ENCODE measurements around the gene ST6GALNAC4. TPM values are rescaled to one million over a fixed set of nuclear protein-coding genes. Genes with fewer than 3 reads are reported as not detected.

ST6GALNAC4 gene
- total RNA-seq, 1 donor from 2014 or later: 40.0 TPM

GRCh38 chr9:127931092-127931881, 14.4 kb upstream of the ST6GALNAC4 start:
- DNase-seq (ENCODE audit: low spot score): no peak

GRCh38 chr9:127930231-127931091, 13.6 kb upstream of the ST6GALNAC4 start, which contains the start of gene PIP5KL1:
Gene PIP5KL1, minus strand, starts transcription at chr9:127930777. Its CDS starts 25 bp downstream, at chr9:127930752.
- peak; percentile 95 for DNase-seq (ENCODE audit: low spot score)

GRCh38 chr9:127929625-127929979, 12.8 kb upstream of the ST6GALNAC4 start:
- DNase-seq (ENCODE audit: low spot score): no peak

GRCh38 chr9:127928676-127929624, 12.1 kb upstream of the ST6GALNAC4 start:
- no peak for DNase-seq (ENCODE audit: low spot score)

- DNase-seq (ENCODE audit: low spot score): no peak
These were observed 11.3 kb upstream of the ST6GALNAC4 start for GRCh38 chr9:127927988-127928675.

GRCh38 chr9:127927201-127927987, 10.6 kb upstream of the ST6GALNAC4 start:
- DNase-seq (ENCODE audit: low spot score): no peak

- DNase-seq (ENCODE audit: low spot score): no peak
These were observed 10.0 kb upstream of the ST6GALNAC4 start for GRCh38 chr9:127926906-127927200.

- DNase-seq (ENCODE audit: low spot score): no peak
These were observed 9.4 kb upstream of the ST6GALNAC4 start for GRCh38 chr9:127925959-127926905.

GRCh38 chr9:127924736-127925444, 8.0 kb upstream of the ST6GALNAC4 start:
- no peak for DNase-seq (ENCODE audit: low spot score)

- DNase-seq (ENCODE audit: low spot score): no peak
These were observed 6.9 kb upstream of the ST6GALNAC4 start for GRCh38 chr9:127923771-127924170.

GRCh38 chr9:127923046-127923445, 6.2 kb upstream of the ST6GALNAC4 start:
- DNase-seq (ENCODE audit: low spot score): no peak

GRCh38 chr9:127921557-127922120, 4.8 kb upstream of the ST6GALNAC4 start:
- DNase-seq (ENCODE audit: low spot score): no peak

- no peak for DNase-seq (ENCODE audit: low spot score)
These were observed 4.0 kb upstream of the ST6GALNAC4 start for GRCh38 chr9:127920794-127921193.

GRCh38 chr9:127919253-127919815, 2.5 kb upstream of the ST6GALNAC4 start:
- DNase-seq (ENCODE audit: low spot score): no peak

GRCh38 chr9:127918183-127919107, 1.6 kb upstream of the ST6GALNAC4 start:
- DNase-seq (ENCODE audit: low spot score): no peak

- no peak for DNase-seq (ENCODE audit: low spot score)
These were observed 762 bp upstream of the ST6GALNAC4 start for GRCh38 chr9:127917603-127918002.

Data from mesenteric fat pad (tissue), 1 donor.